Osteocyte (in vitro differentiated cells): ENCODE measurements around the gene LASP1. TPM values are rescaled to one million over a fixed set of nuclear protein-coding genes. Genes with fewer than 3 reads are reported as not detected.

Source experiments
- DNase-seq: peaks from one replicate; pipeline ENCODE4 v3.0.0; 2021; ENCODE audit warnings: mixed read lengths; ENCODE audit not compliant: unreplicated experiment; ENCODE audit errors: extremely low spot score
- H3K27ac Mint-ChIP-seq: one replicate; pipeline ENCODE4 v1.8.0; 2021; ENCODE audit warnings: mild to moderate bottlenecking, mixed read lengths; ENCODE audit not compliant: unreplicated experiment
- H3K27me3 Mint-ChIP-seq: one replicate; pipeline ENCODE4 v1.8.0; 2021; ENCODE audit warnings: mixed read lengths; ENCODE audit not compliant: unreplicated experiment
- H3K36me3 Mint-ChIP-seq: one replicate; pipeline ENCODE4 v1.8.0; 2021; ENCODE audit warnings: mixed read lengths; ENCODE audit not compliant: unreplicated experiment
- H3K4me1 Mint-ChIP-seq: one replicate; pipeline ENCODE4 v1.8.0; 2021; ENCODE audit warnings: mixed read lengths; ENCODE audit not compliant: unreplicated experiment
- H3K4me3 Mint-ChIP-seq: one replicate; pipeline ENCODE4 v1.8.0; 2021; ENCODE audit warnings: mild to moderate bottlenecking, moderate library complexity, mixed read lengths; ENCODE audit not compliant: unreplicated experiment
- H3K9me3 Mint-ChIP-seq: one replicate; pipeline ENCODE4 v1.8.0; 2021; ENCODE audit warnings: mixed read lengths; ENCODE audit not compliant: unreplicated experiment
- CTCF ChIP-seq: fragments of 200-600 bp; sonication (generic); IDR thresholded peaks from 2 replicates; pipeline ENCODE4 v1.5.0; 2021; ENCODE audit warnings: antibody characterized with exemption, mild to moderate bottlenecking, moderate library complexity
- microRNA-seq: library from miRNA; unstranded; fragments of <30 nt; microRNA quantifications from one replicate; pipeline ENCODE4 v1.1.0, GENCODE V29; 2020; ENCODE audit not compliant: unreplicated experiment
- total RNA-seq: library from RNA; stranded (reverse); gene quantifications from 2 replicates; pipeline ENCODE4 v1.2.1, GENCODE V29; 2021

Gene LASP1
- total RNA-seq, 1 donor from 2014 or later: 402 TPM

- no peak for TF ChIP-seq CTCF
- Mint-ChIP-seq H3K4me1 (peaks cover 14% of the 10 kb centered on the region), H3K4me3 (no peak overlapping the region), H3K36me3 (no peaks in the 10 kb centered on the region), H3K27me3 (no peaks in the 10 kb centered on the region), H3K27ac (no peak overlapping the region), H3K9me3 (no peaks in the 10 kb centered on the region)
- no peak for DNase-seq
Measured at GRCh38 chr17:38970804-38971203, 100.9 kb downstream of the LASP1 start.

Small RNAs within 50 kb of the gene (microRNA-seq; reads per million reads assigned to microRNA genes)
- not detected for gene MIR4727
- 1.6 reads per million for gene MIR6779

Other genes with a start within 250 kb of the LASP1 start
- 1.0 TPM in 2 replicates for gene EPOP, start 195.1 kb upstream of the LASP1 start, total RNA-seq
- 96.1 and 107 TPM in 2 replicates for gene MLLT6, start 164.8 kb upstream of the LASP1 start, total RNA-seq
- gene CISD3, start 139.7 kb upstream of the LASP1 start, total RNA-seq: 15.0 and 16.7 TPM in 2 replicates
- gene PCGF2, start 121.7 kb upstream of the LASP1 start, total RNA-seq: 66.1 and 66.9 TPM in 2 replicates
- 144 TPM in 2 replicates for gene PSMB3, start 117.3 kb upstream of the LASP1 start, total RNA-seq
- 70.2 and 77.4 TPM in 2 replicates for gene PIP4K2B, start 70.5 kb upstream of the LASP1 start, total RNA-seq
- 16.5 and 17.2 TPM in 2 replicates for gene CWC25, start 44.7 kb upstream of the LASP1 start, total RNA-seq
- 1,245 and 1,310 TPM in 2 replicates for gene RPL23, start 16.3 kb upstream of the LASP1 start, total RNA-seq
- gene FBXO47, start 97.3 kb downstream of the LASP1 start, total RNA-seq: not detected in 2 replicates